Epithelial cell of proximal tubule (primary cell): Measurements from ENCODE around the gene GLA. TPM values are rescaled to one million over a fixed set of nuclear protein-coding genes. Genes with fewer than 3 reads are reported as not detected.
A peak's percentile ranks its signal among the peaks of the same experiment; 100 is the strongest.

Experiments used
- DNase-seq: peaks from one replicate; pipeline ENCODE4 v3.0.0-alpha.2; 2011; ENCODE audit warnings: low read depth
- H3K4me3 ChIP-seq: 2 replicates; pipeline ENCODE4 v1.5.1; 2011; ENCODE audit warnings: low read depth, mild to moderate bottlenecking, low read length
- CTCF ChIP-seq: conservative IDR thresholded peaks from 2 replicates; pipeline ENCODE4 v1.5.1; 2012; ENCODE audit warnings: low read depth, mild to moderate bottlenecking, low read length
- total RNA-seq: library from RNA; depleted of rRNA; stranded (reverse); fragments of >200 nt; gene quantifications from 2 replicates; pipeline ENCODE4 v1.2.3, GENCODE V29; 2015

GLA gene
- total RNA-seq: 53.3 and 61.6 TPM in 2 replicates

- peak; percentile 5 for TF ChIP-seq CTCF
- H3K4me3 ChIP-seq: peak within 1 kb of the TSS; percentile 77
- DNase-seq: peak; percentile 95
Observed at GRCh38 chrX:101407748-101408531, at the start of gene GLA, which contains the start of gene HNRNPH2. TSS of gene GLA (minus strand) at chrX:101407925. CDS start at chrX:101407903, 22 bp downstream. TSS of gene HNRNPH2 (plus strand) at chrX:101408222. CDS start at chrX:101411989, 3,767 bp downstream.

GRCh38 chrX:101452056-101452455 lies 44.3 kb upstream of the GLA start:
- no peak overlapping the region for H3K4me3 ChIP-seq
- no peak for DNase-seq
- TF ChIP-seq CTCF: no peak

- TF ChIP-seq CTCF: no peak
- DNase-seq: no peak
- no peak overlapping the region for H3K4me3 ChIP-seq
Observed at GRCh38 chrX:101450961-101451360, 43.2 kb upstream of the GLA start.

- no peak overlapping the region for H3K4me3 ChIP-seq
- no peak for DNase-seq
- TF ChIP-seq CTCF: no peak
Observed at GRCh38 chrX:101450085-101450484, 42.4 kb upstream of the GLA start.

GRCh38 chrX:101449279-101449678 lies 41.6 kb upstream of the GLA start:
- TF ChIP-seq CTCF: no peak
- no peak overlapping the region for H3K4me3 ChIP-seq
- DNase-seq: no peak

- no peak for TF ChIP-seq CTCF
- no peak overlapping the region for H3K4me3 ChIP-seq
- no peak for DNase-seq
Observed at GRCh38 chrX:101442085-101442484, 34.4 kb upstream of the GLA start.
